Heart left ventricle (tissue), 13 donors: ENCODE data around the gene ACSL6.

Source experiments
- CTCF ChIP-seq, 12 donors: fragments of 200-600 bp; sonication (generic) in 4 of 12; IDR thresholded peaks; one replicate each; pipeline versions ENCODE4 v1.5.0 to v1.8.0; 2018 to 2022; ENCODE audit warnings: antibody characterized with exemption in 12 of 12, mild to moderate bottlenecking in 5 of 12
- POLR2A ChIP-seq, 2 donors: fragments of 450-650 bp; IDR thresholded peaks; one replicate each; pipeline ENCODE4 v1.6.1; 2017; ENCODE audit warnings: antibody characterized with exemption in 2 of 2, mild to moderate bottlenecking in 2 of 2, moderate library complexity in 2 of 2
- donor health status: ischemic (EF 13 %, LVEDD 7.1; RV severe dilation, severe dysfunction).
- donor health status: DM: no; HTN: yes; CAD: no.
- donor health status: DM: no; HTN: no; CAD: no.
- donor health status: ischemic (EF 25% LVEDD 6.9; RV normal size, moderate dysfunction).
- donor health status: ischemic (EF 25% LVEDD 5.7; RV mildly dilated, moderate dysfunction).
- donor health status: ischemic (EF 35%, LVEDD 5.7; RV mildly dilated, moderate dysfunction).
- donor health status: nonischemic (EF 11% LVEDD 7.7; RV severe dilation, severe dysfunction).
- donor health status: DM: yes; HTN: yes; CAD: no.
- donor health status: PGD.
- donor health status: ischemic (EF 29% LVEDD 5.4; RV normal size, mild dysfunction).
- donor health status: nonischemic (EF 23%, LVEDD 6.1; RV moderate dilation, normal function).

- no peak for TF ChIP-seq CTCF (IDR thresholded peaks at IDR 0.05)
- no peak for TF ChIP-seq POLR2A (IDR thresholded peaks at IDR 0.05)
Measured at GRCh38 chr5:131999441-132000240, 11.8 kb downstream of the ACSL6 start.
